K562 (cell line): ENCODE results near the gene HSPA4L. TPM values are rescaled to one million over a fixed set of nuclear protein-coding genes. Genes with fewer than 3 reads are reported as not detected.

Source experiments
- ATAC-seq: fragments of 200-7000 bp; cut with Tn5 transposase; 3 replicates; pipeline ENCODE4 v1.9.1; 2020; ENCODE audit warnings: moderate library complexity
- Bru-seq: library from RNA; stranded (reverse); fragments of 400-500 nt; gene quantifications from one replicate; lab custom pipeline; 2021; lab: Mats Ljungman, UMichigan
- BruChase-seq, 2 experiments: library from RNA; stranded (reverse); fragments of 400-500 nt; gene quantifications; one replicate each; lab custom pipeline; 2021; lab: Mats Ljungman, UMichigan
- BruUV-seq: library from RNA; stranded (reverse); fragments of 400-500 nt; replicated peaks from 2 replicates; lab custom pipeline; 2021; lab: Mats Ljungman, UMichigan
- CTCF ChIA-PET: fragments of 300-600 bp; formaldehyde crosslinking; extraction: SDS; loops from one replicate; lab custom pipeline; 2021; ENCODE audit warnings: low intra/inter-chr PET ratio; lab: Yijun Ruan, JAX
- POLR2A ChIA-PET: fragments of 300-600, 350-650 bp; sonication (Branson Sonifier 250); formaldehyde crosslinking; extraction: SDS; loops from one replicate; lab custom pipeline; 2021; ENCODE audit warnings: antibody characterized with exemption, inconsistent platforms; lab: Yijun Ruan, JAX
- DNase-seq, 4 experiments: peaks; one replicate each; pipeline versions ENCODE4 v3.0.0 to v3.0.0-alpha.2; 2011 to 2018; ENCODE audit warnings: low spot score in 3 of 4, mixed read lengths in 3 of 4; ENCODE audit errors: extremely low read depth in 1 of 4
- FAIRE-seq: peaks from 2 replicates; lab custom pipeline; 2011; peaks lifted over from hg19 to GRCh38; lab: Jason Lieb, UNC
- H2AFZ ChIP-seq: 2 replicates; pipeline ENCODE4 v1.6.0; 2011; ENCODE audit warnings: low read depth, low read length, control low read depth, inconsistent platforms
- H3K27ac ChIP-seq: fragments of 200-600 bp; 3 replicates; pipeline ENCODE4 v1.8.0; 2011; ENCODE audit warnings: low read depth, mild to moderate bottlenecking, control low read depth, inconsistent platforms, low read length, moderate library complexity, mixed read lengths; ENCODE audit errors: extremely low read depth
- H3K27me3 ChIP-seq, 2 experiments: fragments of 300-600 bp in 1 of 2; 2 replicates in 1 of 2; 3 replicates in 1 of 2; pipeline versions ENCODE4 v1.6.0 to v1.8.0; 2011; ENCODE audit warnings: inconsistent platforms in 2 of 2, low read length in 2 of 2, mild to moderate bottlenecking in 1 of 2, mixed read lengths in 1 of 2, moderate library complexity in 1 of 2; ENCODE audit not compliant: control insufficient read depth in 2 of 2, insufficient read depth in 2 of 2
- H3K36me3 ChIP-seq: fragments of 300-600 bp; 3 replicates; pipeline ENCODE4 v1.8.0; 2011; ENCODE audit warnings: mild to moderate bottlenecking, low read length, inconsistent platforms; ENCODE audit not compliant: control insufficient read depth, insufficient read depth
- H3K4me1 ChIP-seq, 2 experiments: fragments of 200-600 bp in 1 of 2; replicated peaks in 1 of 2; 2 replicates in 1 of 2; 3 replicates in 1 of 2; pipeline versions ENCODE4 v1.5.1 to v1.8.0; 2011; ENCODE audit warnings: inconsistent platforms in 2 of 2, low read length in 2 of 2, mild to moderate bottlenecking in 1 of 2, mixed read lengths in 1 of 2, moderate library complexity in 1 of 2; ENCODE audit not compliant: control insufficient read depth in 2 of 2, insufficient read depth in 2 of 2
- H3K4me2 ChIP-seq: 2 replicates; pipeline ENCODE4 v1.6.1; 2011; ENCODE audit warnings: low read length, control low read depth, inconsistent platforms, mixed read lengths; ENCODE audit not compliant: insufficient read depth
- H3K4me3 ChIP-seq: fragments of 200-600 bp; sonication (generic), shearing (Covaris generic); 2 replicates; pipeline ENCODE4 v1.5.1; 2016; ENCODE audit warnings: control low read depth, inconsistent platforms
- H3K79me2 ChIP-seq: fragments of 200-600 bp; 3 replicates; pipeline ENCODE4 v1.8.0; 2011; ENCODE audit warnings: low read length, inconsistent platforms; ENCODE audit not compliant: control insufficient read depth, insufficient read depth
- H3K9ac ChIP-seq, 2 experiments: 2 replicates each; pipeline versions ENCODE4 v1.6.0 to v1.6.1; 2011; ENCODE audit warnings: low read depth in 2 of 2, low read length in 2 of 2, control low read depth in 1 of 2, inconsistent platforms in 1 of 2, mild to moderate bottlenecking in 1 of 2, mixed read lengths in 1 of 2; ENCODE audit not compliant: insufficient read depth in 1 of 2
- H3K9me1 ChIP-seq: one replicate; pipeline ENCODE4 v1.6.0; 2011; ENCODE audit warnings: inconsistent platforms, mild to moderate bottlenecking, low read length, moderate library complexity; ENCODE audit not compliant: control insufficient read depth, insufficient read depth
- H3K9me3 ChIP-seq: replicated peaks from 2 replicates; pipeline ENCODE4 v1.5.1; 2011; ENCODE audit warnings: low read depth, low read length, inconsistent platforms; ENCODE audit not compliant: control insufficient read depth, insufficient read depth
- H4K20me1 ChIP-seq: replicated peaks from 2 replicates; pipeline ENCODE4 v1.6.1; 2011; ENCODE audit warnings: low read length, inconsistent platforms, mixed read lengths; ENCODE audit not compliant: control insufficient read depth, insufficient read depth
- POLR2AphosphoS5 ChIP-seq: IDR thresholded peaks from 2 replicates; pipeline ENCODE4 v1.6.1; 2011; ENCODE audit warnings: mild to moderate bottlenecking, low read depth, low read length, moderate library complexity; ENCODE audit not compliant: control insufficient read depth, insufficient read depth
- RBFOX2 ChIP-seq: fragments of 200-400 bp; formaldehyde crosslinking; IDR thresholded peaks from 2 replicates; pipeline ENCODE4 v1.6.1; 2017; ENCODE audit warnings: low read depth, mild to moderate bottlenecking, low read length, moderate library complexity
- TEAD4 ChIP-seq, 2 experiments: sonication (generic) in 1 of 2; formaldehyde crosslinking in 1 of 2; IDR thresholded peaks; 2 replicates each; pipeline versions ENCODE4 v1.6.1 to v1.8.0; 2012 to 2022; ENCODE audit warnings: borderline replicate concordance in 1 of 2, inconsistent platforms in 1 of 2, low read length in 1 of 2, mild to moderate bottlenecking in 1 of 2, missing genetic modification reagents in 1 of 2
- YY1 ChIP-seq, 3 experiments: IDR thresholded peaks; 2 replicates each; pipeline ENCODE4 v1.6.1; 2011; ENCODE audit warnings: low read length in 2 of 3, mild to moderate bottlenecking in 2 of 3, moderate library complexity in 2 of 3, borderline replicate concordance in 1 of 3, control low read depth in 1 of 3, low read depth in 1 of 3; ENCODE audit not compliant: insufficient read depth in 3 of 3, insufficient replicate concordance in 2 of 3, control insufficient read depth in 1 of 3, insufficient read length in 1 of 3; ENCODE audit errors: extremely low read depth in 1 of 3
- ZBTB7A ChIP-seq: IDR thresholded peaks from 2 replicates; pipeline ENCODE4 v1.6.1; 2011; ENCODE audit warnings: low read depth, mild to moderate bottlenecking, low read length, moderate library complexity, borderline replicate concordance; ENCODE audit not compliant: control insufficient read depth
- ZFP91 ChIP-seq: sonication (generic); formaldehyde crosslinking; IDR thresholded peaks from 2 replicates; pipeline ENCODE4 v1.8.0; 2022; ENCODE audit warnings: mild to moderate bottlenecking, missing genetic modification reagents
- ZNF217 ChIP-seq: sonication (generic); formaldehyde crosslinking; IDR thresholded peaks from 2 replicates; pipeline ENCODE4 v1.8.0; 2022; ENCODE audit warnings: mild to moderate bottlenecking, missing genetic modification reagents
- ZNF655 ChIP-seq: fragments of 250-450 bp; sonication (Bioruptor Pico); IDR thresholded peaks from 2 replicates; pipeline ENCODE4 v1.5.0; 2021
- WGBS: fragments of 100-300 bp; shearing (Covaris generic); methylation state at CpG from one replicate; pipeline ENCODE4 v1.1.6; 2016; ENCODE audit warnings: low coverage, mixed read lengths; ENCODE audit not compliant: insufficient coverage; ENCODE audit errors: missing lambda C conversion rate; 5-methylcytosine and 5-hydroxymethylcytosine counted together
- in situ Hi-C: fragments of 300-500 bp; cut with MboI; formaldehyde crosslinking; loops from 4 replicates; pipeline ENCODE4 v1.15.0; 2018; ENCODE audit warnings: inconsistent platforms, mixed read lengths
- intact Hi-C: fragments of 100-400 bp; cut with micrococcal nuclease; formaldehyde crosslinking; loops from 2 replicates; pipeline ENCODE4 v1.14.2; 2022
- long read RNA-seq, 3 experiments: library from polyadenylated mRNA in 2 of 3; library from RNA in 1 of 3; unstranded in 2 of 3; stranded (forward) in 1 of 3; transcript quantifications; one replicate each; pipeline ENCODE4 v2.0.0, GENCODE V29; 2019 to 2022
- polyA minus RNA-seq, 3 experiments: library from RNA; depleted of rRNA, polyadenylated mRNA; stranded (reverse); fragments of >200 nt; gene quantifications; 2 replicates each; pipeline ENCODE4 v1.2.3, GENCODE V29; 2011
- polyA plus RNA-seq, 8 experiments: library from polyadenylated mRNA; depleted of rRNA in 4 of 8; stranded (reverse) in 5 of 8; unstranded in 3 of 8; fragments of >200 nt; fragmentation: Nextera tagmentation in 2 of 8; fragmentation: Illumina TruSeq in 1 of 8; extraction: Ambion mirVana in 2 of 8; extraction: Trizol in 1 of 8; gene quantifications; 2 replicates each; pipeline versions ENCODE4 v1.2.1 to v1.2.3, GENCODE V29; 2011 to 2014; ENCODE audit warnings: inconsistent platforms in 1 of 8, missing spikeins in 1 of 8
- total RNA-seq, 7 experiments: library from RNA; depleted of rRNA in 6 of 7; stranded (reverse); fragments of >200 nt in 6 of 7; fragmentation: Illumina TruSeq in 2 of 7; extraction: Trizol in 2 of 7; gene quantifications; 2 replicates each; pipeline versions ENCODE4 v1.2.1 to v1.2.3, GENCODE V29; 2011 to 2021; ENCODE audit warnings: low replicate concordance in 1 of 7

Gene HSPA4L
- 11.5 and 22.5 TPM in 2 replicates for total RNA-seq (2011; cell fraction: chromatin; rRNA removed; ENCODE audit: low replicate concordance)
- 7.8 and 8.2 TPM in 2 replicates for total RNA-seq (2011; cell fraction: nucleolus; rRNA removed)
- 9.5 and 13.7 TPM in 2 replicates for total RNA-seq (2011; cell fraction: nucleoplasm; rRNA removed)
- total RNA-seq (2014; rRNA removed) (13.0 and 14.3 TPM in 2 replicates), total RNA-seq (2014; rRNA removed; fragmentation: Illumina TruSeq; extraction: Trizol) (35.8 and 37.0 TPM in 2 replicates), total RNA-seq (2015; rRNA removed; fragmentation: Illumina TruSeq; extraction: Trizol) (26.8 and 28.6 TPM in 2 replicates), total RNA-seq (2021) (28.9 and 33.9 TPM in 2 replicates), polyA plus RNA-seq (2011; rRNA removed) (10.9 and 15.4 TPM in 2 replicates), polyA plus RNA-seq (2014; fragmentation: Illumina TruSeq; extraction: Trizol) (23.4 and 31.8 TPM in 2 replicates), polyA plus RNA-seq (2014; fragmentation: Nextera tagmentation; extraction: Ambion mirVana) (10 to 100 TPM; 15.6 to 21.7 TPM), polyA plus RNA-seq (2014; rRNA removed) (12.3 and 14.6 TPM in 2 replicates), polyA minus RNA-seq (2011; rRNA and poly(A)+ RNA removed) (32.8 and 34.1 TPM in 2 replicates), Bru-seq, nascent RNA (percentile 83 among the genes with signal in this experiment), BruChase-seq, experiment 1, labeled RNA remaining after a 2-hour chase (percentile 85 among the genes with signal in this experiment), BruChase-seq, experiment 2, labeled RNA remaining after a 6-hour chase (percentile 91 among the genes with signal in this experiment)
- polyA plus RNA-seq (2011; cell fraction: cytosol; rRNA removed) = 4.6 and 5.5 TPM in 2 replicates
- polyA plus RNA-seq (2011; cell fraction: nucleus; rRNA removed) = 3.5 and 3.6 TPM in 2 replicates
- polyA plus RNA-seq (2012) = 9.6 and 18.6 TPM in 2 replicates
- 8.8 and 16.9 TPM in 2 replicates for polyA minus RNA-seq (2011; cell fraction: cytosol; rRNA and poly(A)+ RNA removed)
- 9.8 and 15.9 TPM in 2 replicates for polyA minus RNA-seq (2011; cell fraction: nucleus; rRNA and poly(A)+ RNA removed)
- long read RNA-seq, experiment 1, full-length matches to known transcripts = 67 of 95 reads
- long read RNA-seq, experiment 1, partial matches to known transcripts = 17 of 95 reads
- long read RNA-seq, experiment 1, other reads (novel, unspliced or antisense) = 11 of 95 reads
- long read RNA-seq, experiment 2, full-length matches to known transcripts = 1 of 16 reads
- long read RNA-seq, experiment 2, partial matches to known transcripts = 10 of 16 reads
- long read RNA-seq, experiment 2, other reads (novel, unspliced or antisense) = 5 of 16 reads
- long read RNA-seq, experiment 3, full-length matches to known transcripts = 7 of 40 reads
- long read RNA-seq, experiment 3, partial matches to known transcripts = 32 of 40 reads
- long read RNA-seq, experiment 3, other reads (novel, unspliced or antisense) = 1 of 40 reads

- POLR2A ChIA-PET = interaction anchor here (0.7 to 2.0 kb wide), 10 partner anchors 11 to 390 kb away, joined by 3 to 6 read pairs (median 3); no protein-coding TSS in a partner anchor
- 0 out of 2 replicates have a peak, but pooled peaks have one; percentile 67 for TF ChIP-seq ZNF217 (CRISPR knock-in tag)
- peak; percentile 98 for TF ChIP-seq RBFOX2
- no peak for TF ChIP-seq ZNF655
- 0 out of 2 replicates have a peak, but pooled peaks have one; percentile 8 for TF ChIP-seq ZFP91 (CRISPR knock-in tag)
- TF ChIP-seq TEAD4 (IDR thresholded peaks at IDR 0.05; ENCODE audit: low read length) = 0 out of 2 replicates have a peak, but pooled peaks have one; percentile 3
- TF ChIP-seq TEAD4 (CRISPR knock-in tag; IDR thresholded peaks at IDR 0.05; ENCODE audit: borderline replicate concordance) = no peak
- peak in 1 of 3 experiments; percentile 2 for TF ChIP-seq YY1 (IDR thresholded peaks at IDR 0.05; ENCODE audit: borderline replicate concordance in 1 of 3, control insufficient read depth in 1 of 3, extremely low read depth in 1 of 3, insufficient read depth in 3 of 3, insufficient read length in 1 of 3, insufficient replicate concordance in 2 of 3, low read depth in 1 of 3, low read length in 2 of 3)
- peak; percentile 23; the same call in 1 of the 2 replicates for TF ChIP-seq ZBTB7A
- TF ChIP-seq POLR2AphosphoS5 = peak; percentile 77
These were observed at the start of gene HSPA4L for GRCh38 chr4:127782275-127783025. TSS of gene HSPA4L (plus strand) at chr4:127782322. CDS start at chr4:127782551, 229 bp downstream.

More at GRCh38 chr4:127782275-127783025, at the start of gene HSPA4L:
- intact Hi-C loops (loop anchor here (1.0 to 5.0 kb wide), 3 partner anchors 98 to 280 kb away; partner anchors contain the start of genes ABHD18, LARP1B, MFSD8 and PLK4), in situ Hi-C loops (no loop called here)
- Histone ChIP-seq H3K9me1 (no peaks in the 10 kb centered on the region), H3K36me3 (peaks cover 2% of the 10 kb centered on the region; the same call in 1 of the 3 replicates), H3K27ac (peak within 1 kb of the TSS; percentile 75), H3K9me3 (no peaks in the 10 kb centered on the region), H3K9ac (peak within 1 kb of the TSS; percentile 77 to 91), H3K4me2 (peak within 1 kb of the TSS; percentile 98), H4K20me1 (no peaks in the 10 kb centered on the region), H3K4me3 (peak within 1 kb of the TSS; percentile 54), H2AFZ (peak within 1 kb of the TSS; percentile 89), H3K4me1 (peaks cover 0 to 13% of the 10 kb centered on the region in 2 experiments; a peak in 2 of 5 replicates), H3K27me3 (no peaks in the 10 kb centered on the region), H3K79me2 (peaks cover 53% of the 10 kb centered on the region)
- no TSS peak for BruUV-seq
- CTCF ChIA-PET = no interaction called here
- DNase-seq (peak in 1 of 4 experiments; percentile 33), ATAC-seq (peak; percentile 62), FAIRE-seq (peak; percentile 59)
- WGBS = under 1% methylated on average over 57 of the region's 63 CpGs
